Glomerular visceral epithelial cell (primary cell): ENCODE results near the gene MAPK11.

ENCODE experiments used
- DNase-seq: peaks from one replicate; pipeline ENCODE4 v3.0.0-alpha.2; 2016; ENCODE audit errors: extremely low spot score

MAPK11 gene

DNA sequence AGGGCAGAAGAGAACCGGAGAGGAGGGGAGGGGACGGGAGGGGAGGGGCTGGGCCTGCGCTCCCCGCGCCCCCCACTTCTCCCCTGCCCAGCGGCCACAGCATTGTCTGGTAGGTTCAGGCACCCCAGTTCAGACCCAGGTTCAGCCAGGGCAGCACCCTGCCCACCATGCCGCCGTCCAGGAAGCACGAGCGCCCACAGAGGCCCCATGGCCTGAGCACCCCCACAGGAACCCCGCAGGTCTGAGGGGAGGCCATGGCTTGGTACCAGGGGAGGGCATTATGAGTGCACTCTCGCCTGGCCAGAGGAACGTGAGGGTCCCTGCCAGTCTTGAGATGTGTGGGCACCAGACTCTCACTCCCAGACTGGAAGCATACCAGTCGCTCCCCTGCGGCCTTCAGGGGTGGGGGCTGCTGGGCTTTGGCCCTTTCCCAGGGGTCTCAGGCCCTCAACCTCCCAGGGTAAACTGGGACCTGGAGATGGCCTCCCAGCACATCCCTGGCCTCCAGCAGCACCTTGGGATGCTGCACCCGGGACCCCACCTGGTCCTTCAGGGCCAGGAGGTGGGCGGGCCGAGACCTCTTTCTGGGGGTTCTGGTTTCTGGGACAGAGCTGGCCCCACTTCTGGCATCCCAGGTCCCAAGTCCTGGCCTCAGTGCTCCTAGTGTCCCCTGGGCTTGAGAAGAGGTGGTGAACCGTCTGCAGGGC, 37.9 kb upstream of the MAPK11 start:
- DNase-seq, result no peak

DNA sequence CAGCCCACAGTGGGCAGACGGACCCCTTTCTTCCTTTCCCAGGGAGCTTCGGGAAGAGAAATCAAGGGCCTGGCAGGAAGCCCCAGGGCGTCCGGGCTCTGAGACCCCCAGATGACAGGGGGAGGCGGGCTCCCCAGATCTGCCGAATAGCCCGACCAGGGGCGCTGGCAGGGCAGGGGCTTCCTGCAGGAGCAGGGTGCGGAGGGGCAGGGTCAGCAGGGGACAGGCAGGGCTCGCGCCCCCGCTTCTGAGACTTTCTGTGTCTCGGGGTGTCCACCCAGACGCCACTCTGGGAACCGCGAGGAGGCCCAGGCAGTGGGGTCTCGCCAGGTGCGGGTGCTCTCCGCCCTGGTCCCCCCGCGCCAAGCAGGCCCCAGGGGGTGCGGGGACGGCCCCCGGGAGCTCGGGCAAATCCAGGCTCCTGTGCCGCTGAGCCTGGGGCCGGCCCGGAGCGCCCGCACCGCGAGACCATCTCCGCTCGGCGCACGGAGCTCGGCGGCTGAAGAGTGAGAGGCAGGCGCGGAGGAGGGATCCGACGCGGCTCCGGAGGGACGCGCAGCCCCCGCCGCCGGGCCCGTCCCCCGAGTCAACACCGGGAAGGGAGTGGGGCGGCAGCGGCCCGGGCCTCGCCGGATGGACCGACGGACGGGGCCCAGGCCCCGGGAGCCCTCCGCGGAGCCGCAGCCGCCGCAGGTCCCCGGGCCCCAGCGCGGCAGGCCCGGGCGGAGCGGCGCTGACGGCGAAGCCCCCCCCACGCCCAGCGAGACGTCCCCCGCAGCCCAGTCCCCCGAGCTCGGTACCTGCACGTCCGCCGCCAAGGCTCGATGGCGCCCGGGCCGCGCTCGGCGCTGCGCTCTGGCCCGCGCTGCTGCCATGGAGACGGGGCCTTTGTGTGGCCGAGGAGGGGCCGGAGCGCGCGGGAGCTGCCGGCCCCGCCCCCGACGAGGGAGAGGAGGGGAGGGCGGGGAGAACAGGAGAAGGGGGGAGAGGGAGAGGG, 36.9 kb upstream of the MAPK11 start, which contains the start of gene PLXNB2:
Gene PLXNB2, minus strand, starts transcription at position 894 of the 997 bp plus-strand sequence. CDS start 17,062 bp downstream, outside the sequence.
- DNase-seq, result peak; percentile 79

DNA sequence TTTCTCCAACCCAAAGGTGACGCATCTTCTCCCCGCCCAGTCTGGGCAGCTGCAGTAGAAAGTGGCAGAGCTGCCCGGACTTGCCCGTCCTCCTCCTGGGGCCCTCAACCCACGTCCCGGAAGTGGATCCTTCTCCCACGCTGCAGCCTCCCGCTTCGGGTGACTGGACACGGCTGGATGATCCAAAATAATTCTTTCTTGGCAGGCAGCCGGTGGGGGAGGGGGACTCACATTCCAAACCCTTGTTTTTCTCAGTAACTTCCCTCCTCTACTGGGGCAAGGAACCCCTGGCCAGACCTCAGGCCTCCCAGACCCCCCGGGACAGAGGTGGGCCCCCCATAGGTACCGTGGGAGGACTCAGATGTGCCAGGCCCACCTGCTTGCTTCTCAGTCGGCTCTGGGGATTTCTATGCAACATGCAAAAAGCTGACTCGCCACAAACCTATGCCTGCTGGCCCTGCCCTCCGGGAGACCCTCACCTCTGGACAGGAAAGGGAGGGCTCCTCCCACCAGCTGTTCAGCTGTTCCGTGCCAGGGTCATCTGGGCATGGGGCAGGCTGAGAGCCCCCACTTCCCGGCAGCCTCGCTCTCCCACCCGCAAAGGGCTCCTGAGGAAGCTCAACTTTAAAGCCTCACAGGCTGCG, 35.9 kb upstream of the MAPK11 start:
- peak; percentile 98 for DNase-seq

DNA sequence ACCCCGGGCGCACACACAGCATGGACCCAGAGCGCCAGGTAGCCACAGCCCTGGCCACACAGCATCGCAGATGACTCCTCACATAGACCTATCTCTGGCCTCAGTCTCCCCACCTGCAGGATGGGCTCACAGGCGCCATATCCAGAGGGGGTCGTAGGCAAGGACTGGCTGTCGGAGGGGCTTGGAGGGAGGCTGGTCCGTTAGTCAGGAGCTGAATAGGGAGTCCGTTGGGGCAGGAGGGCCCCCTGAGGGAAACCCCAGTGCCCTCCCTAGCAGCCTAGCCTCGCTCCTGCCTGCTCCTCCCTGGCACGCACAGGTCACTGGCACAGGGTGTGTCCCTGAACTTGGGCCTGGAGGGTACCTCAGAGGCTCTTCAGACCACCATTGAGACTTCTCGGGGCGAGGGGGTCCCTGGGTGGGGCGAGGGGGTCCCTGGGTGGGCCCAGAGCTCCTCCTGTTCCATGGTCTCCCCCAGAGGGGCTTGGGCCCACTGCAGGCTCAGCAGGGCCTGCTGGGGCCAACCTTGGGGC, 35.3 kb upstream of the MAPK11 start:
- DNase-seq, result no peak

DNA sequence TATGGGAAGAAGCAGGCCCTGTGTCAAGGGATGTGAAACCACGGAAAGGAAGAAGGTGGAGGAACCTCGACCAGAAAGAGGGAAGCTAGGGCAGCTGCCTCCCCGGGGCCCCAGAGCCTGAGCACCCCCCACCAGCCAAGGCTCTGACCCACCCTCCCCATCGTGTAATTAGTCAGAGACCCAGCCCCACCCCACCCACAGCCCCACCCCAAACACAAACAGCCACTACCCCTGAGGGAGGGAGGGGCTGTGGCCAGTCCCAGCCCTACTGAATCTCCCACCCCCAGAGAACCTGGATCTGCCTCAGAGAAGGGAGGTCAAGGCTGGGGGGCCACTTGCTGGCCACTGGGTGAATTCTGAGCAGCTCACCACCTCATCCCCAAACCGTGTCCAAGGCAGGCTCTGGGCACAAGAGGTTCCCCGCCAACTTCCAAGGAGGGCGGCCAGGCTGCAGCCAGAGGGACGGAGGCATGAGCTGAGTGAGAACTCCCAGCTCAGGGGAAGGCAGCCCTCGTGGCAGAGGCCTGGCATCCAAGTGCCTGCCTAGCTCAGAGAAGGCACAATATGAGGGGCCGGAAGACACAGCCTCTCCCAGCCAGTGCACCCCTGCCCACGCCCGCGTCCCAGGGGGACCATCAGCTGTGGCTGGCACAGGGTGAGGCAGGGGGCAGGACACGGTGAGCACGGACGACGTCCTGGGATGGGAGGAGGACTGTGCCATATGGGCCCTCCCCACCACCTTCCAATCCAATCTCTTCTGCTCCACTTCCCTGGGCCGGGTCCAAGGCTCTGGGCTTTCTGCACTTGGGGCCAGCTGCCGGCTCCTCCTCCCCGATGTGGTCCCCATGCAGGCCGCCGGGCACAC, 34.6 kb upstream of the MAPK11 start:
- peak; percentile 61 for DNase-seq

DNA sequence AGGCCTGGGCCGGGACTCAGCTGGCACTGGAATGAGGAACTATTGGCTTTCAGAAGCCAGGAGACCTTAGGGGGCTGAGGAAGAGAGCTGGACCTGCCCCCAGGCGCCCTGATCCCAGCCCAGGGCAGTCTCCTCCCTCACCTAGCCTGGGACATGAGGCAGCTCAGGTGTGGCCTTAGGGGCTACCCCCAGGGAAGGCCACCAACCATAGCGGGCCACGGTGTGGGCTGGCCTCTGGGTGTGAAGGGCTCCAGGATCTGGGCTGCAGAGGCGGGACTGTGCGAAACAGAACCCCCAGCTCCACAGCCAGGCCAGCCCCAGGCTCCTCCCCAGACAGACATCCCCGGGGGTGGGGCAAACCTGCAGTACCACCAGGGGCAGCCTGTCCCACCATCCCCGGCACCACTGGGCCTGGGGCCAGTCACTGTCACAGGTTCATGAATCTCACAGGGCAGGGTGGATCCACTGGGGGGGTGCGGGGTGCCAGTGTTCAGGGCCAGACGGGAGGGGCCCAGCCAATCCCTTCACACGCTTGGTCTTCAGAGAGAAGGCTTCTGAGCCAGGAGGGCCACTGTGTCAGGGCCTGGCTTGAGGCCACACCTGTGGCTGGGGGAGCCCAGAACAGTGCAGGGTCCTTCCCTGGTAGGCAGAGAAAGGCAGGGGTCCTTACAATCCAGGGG, 33.8 kb upstream of the MAPK11 start:
- peak; percentile 60 for DNase-seq

DNA sequence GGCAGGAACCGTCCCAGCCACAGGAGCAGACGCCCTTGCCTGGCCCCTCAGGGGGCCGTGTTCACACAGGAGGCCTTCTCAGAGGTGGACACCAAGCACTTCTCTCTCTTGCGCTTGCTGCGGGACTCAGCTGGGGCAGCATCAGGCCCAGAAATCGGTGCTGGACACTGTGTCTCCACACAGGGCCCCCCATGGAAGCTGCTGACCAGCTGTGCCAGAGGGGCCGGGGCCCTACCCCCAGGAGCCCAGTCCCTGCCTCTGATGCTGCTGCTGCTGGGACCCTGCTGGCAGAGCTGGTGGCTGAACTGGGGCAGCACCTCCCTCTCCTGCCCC, 33.3 kb upstream of the MAPK11 start:
- no peak for DNase-seq

DNA sequence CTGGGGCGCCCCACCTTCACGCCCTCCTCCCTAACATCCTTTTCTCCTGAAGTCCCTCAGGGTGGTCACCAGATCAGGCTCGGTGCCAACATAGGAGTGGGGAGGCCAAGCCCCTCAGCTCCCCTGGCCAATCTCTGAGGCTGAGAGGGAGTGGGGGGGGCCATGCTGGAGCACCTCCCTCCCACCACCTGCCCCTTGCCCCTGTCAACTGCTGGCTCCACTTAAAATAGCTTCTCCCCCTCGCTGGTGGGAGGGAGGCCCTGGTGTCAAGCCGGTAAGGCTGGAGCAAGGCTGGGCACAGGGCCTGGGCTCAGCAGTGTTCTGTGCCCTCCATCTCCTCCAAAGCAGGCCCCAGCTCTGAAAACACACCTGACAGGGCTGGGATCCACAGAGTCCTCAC, 32.4 kb upstream of the MAPK11 start:
- DNase-seq, result no peak

DNA sequence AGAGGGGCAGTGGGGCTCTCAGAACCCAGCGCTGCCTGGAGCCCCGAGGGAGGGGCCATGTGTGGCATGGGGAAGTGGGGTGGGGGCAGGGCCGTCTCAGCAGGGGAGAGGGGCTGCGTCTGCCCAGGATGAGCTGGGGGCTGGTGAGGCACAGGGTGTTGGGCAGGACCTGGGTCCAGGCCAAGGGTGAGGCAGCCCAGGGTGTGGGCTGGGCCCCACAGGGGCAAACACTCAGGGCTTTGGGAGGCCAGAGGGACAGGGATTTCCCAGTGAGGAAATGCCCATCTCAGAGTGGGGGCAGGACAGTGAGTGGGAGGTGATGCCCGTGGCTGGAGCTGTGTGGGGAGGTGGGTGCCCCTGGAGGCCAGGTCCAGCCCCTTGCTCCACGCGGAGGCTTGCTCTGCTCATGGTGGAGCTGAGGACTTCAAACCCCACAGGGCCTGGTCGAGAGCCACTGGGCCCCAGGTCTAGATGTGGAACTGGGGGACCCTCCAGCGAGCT, 31.9 kb upstream of the MAPK11 start:
- DNase-seq, result peak; percentile 78

DNA sequence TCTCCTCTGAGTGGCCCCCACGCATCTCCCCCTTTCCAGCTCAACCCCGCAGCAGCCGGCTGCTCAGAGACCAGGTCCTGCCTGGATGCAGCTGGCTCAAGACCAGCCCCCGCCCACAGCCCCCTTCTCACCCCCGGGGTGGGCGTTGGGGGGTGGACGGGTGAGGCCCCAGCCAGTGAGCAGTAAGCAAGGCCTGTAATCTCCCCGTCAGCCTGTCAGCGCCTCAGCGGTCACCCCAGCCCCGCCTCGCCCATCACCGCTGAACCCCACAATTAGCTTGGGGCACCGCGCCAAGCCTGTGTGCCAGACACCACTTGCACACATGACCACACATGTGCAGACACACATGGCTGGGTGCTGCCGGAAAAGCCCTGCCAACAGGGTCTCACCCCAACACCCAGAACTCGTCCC, 31.4 kb upstream of the MAPK11 start:
- DNase-seq, result no peak

DNA sequence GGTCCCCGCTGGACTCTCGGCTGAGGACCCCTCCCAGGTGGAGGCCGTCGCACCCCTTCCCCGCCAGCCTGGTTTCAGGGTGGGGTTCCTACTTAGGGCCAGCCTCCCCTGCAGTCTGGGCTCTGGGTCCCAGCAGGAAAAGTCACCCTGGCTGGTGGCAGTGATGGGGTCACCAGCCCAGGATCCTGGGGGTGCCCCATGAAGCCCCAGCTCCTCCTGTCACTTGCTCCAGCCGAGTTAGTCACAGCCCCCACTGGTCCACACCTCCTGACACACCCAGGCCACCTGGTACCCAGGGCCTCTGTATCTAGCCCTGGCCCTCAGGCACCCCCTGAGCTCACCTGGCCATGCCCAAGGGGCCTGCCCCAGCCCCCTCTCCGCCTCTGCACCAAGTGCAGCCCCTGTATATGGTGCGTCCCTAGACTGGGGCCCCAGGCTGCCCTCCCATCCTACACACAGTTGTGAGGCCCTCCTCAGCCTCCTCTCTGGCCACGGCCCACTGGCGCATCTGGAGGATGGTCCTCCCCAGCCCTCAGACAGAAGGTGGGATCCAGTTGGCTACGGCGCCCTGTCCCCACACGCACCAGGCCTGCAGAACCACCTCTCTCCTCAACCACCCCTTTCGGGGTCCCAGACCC, 30.6 kb upstream of the MAPK11 start:
- DNase-seq, result no peak

DNA sequence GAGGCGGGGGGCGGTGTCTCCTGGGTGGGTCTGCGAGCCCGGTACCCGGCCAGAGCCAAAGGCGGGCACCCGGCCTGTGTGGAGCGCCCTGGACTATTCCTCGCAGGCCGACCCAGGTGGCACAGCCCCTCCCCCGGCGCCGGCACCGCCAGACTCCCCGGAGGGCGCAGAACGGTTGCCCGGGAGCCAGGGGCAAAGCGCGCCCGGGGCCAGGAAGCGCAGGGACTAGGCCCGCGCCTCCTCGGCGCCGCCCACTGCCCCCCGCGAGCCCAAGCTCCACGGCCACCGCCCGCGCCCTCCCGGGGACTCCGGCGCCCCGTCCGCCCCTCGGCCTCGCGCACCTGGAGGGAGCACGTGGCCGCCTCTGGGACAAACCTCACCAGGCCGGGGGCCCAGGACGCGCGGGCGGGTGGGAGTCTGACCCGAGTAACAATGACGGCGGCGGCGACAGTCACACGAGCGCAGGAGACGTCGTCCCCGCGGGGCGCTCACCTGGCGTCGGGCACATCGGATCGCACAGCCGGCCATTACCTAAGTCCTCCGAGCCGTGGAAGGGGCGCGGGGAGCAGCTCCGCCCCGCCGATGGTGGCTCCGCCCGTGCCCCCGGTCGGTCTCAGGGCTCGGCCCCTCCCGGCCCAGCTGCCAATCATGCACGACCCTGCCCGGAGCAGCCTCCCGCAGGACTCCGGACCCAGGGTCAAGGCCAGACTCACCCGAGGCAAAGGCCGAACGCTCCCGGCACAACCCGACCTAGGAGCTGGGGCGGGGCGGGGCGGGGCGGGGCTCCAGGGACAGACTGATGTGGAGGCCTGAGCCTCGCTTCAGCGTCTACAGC, 29.8 kb upstream of the MAPK11 start:
- no peak for DNase-seq

DNA sequence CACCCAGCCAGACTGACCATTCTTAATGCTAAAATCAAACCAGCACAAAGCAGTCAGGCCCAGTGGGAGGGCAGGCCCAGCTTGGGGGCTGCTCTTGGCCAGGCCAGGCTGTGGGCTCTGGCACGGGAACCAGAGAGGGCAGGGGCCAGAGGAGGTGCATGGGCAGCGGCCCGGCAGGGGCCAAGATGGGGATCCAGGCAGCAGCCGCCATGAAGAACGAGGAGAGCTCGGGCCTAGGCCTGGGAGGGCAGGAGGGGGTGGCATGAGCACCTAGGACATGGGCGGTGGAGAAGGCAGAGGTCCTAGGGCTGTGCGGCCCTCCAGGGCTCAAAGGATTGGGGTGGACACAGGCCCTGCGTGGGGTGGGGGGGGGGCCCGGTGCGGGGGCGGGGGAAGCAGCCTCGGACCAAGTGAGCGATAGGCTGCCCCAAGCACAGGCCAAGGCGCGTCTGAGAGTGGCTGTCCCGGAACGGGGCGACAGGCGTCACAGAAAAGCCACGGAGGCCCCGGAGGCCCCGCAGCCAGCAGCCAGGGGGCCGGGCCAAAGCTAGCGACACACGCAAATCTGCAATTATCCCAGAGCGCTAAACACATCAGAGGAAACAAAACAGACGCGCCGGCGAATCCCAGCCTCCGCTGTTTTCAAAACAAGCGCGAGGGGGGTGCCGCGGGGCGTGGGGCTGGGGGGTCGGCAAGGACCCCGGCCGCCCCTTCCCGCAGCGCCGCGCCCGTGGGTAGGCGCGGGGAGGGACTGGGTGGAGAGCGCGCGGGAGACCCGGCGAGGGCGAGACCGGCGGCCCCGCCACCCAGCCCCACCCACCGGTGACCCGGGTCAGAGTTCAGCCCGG, 29.0 kb upstream of the MAPK11 start:
- DNase-seq, result no peak

DNA sequence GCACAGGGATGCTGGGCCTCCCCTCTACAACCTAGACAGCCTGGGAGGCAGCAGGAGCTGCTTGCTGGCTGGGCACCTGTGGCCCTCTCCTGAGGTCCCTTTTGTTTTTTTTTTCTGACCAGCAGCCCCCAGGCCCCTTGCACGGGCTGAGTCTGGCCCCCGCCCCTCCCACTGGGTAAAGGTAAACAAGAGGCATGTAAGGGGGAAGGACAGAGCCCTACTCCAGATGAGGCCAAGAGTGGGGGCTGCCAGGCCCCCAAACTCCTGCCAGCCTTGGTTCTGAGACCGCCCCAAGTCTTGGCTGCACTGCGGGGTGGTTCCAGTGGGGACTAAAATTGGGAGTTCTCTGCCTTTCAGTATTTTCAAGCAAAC, 28.1 kb upstream of the MAPK11 start:
- no peak for DNase-seq

DNA sequence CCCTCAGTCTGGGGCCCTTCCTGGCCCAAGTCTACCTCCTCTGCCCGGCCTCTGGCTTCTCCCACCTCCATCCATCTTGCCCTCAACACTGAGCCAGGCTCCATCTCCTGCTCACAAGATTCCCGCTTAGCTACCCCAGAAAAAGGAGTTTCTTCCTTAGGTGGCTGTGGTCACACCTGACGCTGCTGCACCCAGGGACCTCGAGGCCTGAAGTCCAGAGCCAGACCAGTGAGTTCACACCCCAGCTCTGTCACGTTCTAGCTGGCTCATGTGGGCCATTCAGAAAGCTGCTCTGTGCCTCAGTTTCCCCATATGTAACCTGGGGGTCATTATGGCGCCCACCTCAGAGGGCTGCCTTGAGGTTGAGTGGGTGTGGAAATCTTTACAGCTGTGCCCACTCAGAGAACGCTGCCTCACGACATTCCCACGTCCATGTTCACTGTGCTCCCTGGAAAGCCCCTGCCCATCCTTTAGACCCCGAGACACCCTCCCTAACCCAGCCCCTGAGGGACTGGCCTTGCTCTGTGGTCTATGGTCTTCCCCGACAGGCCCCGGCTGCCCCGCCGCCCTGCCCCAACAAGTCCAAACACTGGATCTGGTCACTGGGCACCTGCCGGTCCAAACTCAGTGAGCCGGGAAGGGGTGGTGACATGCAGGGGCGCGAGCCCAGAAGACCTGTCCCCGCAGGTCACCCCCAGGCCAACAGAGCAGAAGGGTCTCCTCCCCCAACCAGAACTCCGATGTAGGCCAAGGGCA, 27.5 kb upstream of the MAPK11 start:
- DNase-seq, result no peak

DNA sequence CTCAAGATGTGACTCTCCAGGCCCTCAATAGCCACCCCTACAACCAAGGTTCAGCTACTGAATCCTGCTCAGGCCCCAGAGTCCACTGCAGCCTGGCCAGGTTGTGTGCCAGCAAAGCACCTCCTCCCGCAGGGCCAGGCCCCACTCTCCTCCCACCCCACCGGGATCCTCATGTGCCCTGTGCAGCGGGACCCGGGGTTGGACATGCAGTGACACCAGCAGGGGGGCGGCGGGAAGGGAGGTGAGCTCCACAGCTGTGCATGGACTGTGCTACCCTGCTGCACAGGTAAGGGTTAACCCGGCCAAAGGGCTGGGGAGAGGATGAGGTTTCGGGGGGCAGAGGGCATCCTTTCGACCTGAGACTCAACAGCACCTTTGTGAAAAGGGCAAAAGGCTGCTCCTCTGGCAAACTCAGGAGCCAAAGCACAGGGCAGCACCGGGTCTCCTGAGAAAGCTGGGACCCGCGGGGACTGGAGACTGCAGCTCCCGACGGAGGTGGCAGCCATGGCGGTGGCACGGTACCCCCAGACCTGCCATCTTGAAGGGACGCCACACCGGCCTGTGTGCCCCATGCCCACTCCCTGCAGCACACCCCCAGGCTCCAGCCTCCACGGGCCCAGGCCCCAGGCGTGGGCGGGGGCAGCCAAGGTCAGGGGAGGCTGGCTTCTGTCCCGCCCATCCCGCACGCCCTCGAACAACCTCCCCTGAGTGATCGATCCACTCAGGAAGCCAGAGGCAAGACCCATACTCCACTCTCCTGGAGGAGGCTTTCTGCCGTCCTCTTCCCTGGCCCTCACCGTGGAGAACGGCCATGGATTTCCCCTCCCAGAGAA, 26.7 kb upstream of the MAPK11 start:
- DNase-seq, result no peak

DNA sequence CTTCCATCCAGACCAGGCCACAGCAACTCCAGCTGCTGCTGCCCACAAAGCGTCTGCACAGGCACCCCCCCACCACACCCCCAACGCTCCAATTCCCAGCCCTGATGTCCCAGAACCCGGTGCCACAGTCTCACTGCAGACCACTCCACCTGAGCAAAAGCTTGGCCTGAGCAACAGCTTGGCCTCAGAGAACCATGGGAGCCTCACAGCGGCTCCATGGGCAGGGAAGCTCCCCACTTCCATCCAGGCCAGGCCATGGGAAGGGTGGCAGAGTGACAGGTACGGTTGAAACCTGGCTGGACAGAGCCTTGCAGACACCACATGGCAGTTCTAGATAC, 24.1 kb upstream of the MAPK11 start:
- no peak for DNase-seq
